ACC112 (cell line): ENCODE results near the gene AATK.

Source experiments
- H2AFZ ChIP-seq: fragments of 200-600 bp; sonication (generic); one replicate; pipeline ENCODE4 v1.6.0; 2017; ENCODE audit warnings: antibody characterized with exemption, low read length; ENCODE audit not compliant: unreplicated experiment
- H3K27ac ChIP-seq: fragments of 200-600 bp; sonication (generic); 2 replicates; pipeline ENCODE4 v1.5.1; 2014; ENCODE audit warnings: low read depth, mild to moderate bottlenecking, antibody characterized with exemption, low read length, moderate library complexity
- H3K27me3 ChIP-seq: fragments of 200-600 bp; sonication (generic); 2 replicates; pipeline ENCODE4 v1.6.1; 2014; ENCODE audit warnings: mild to moderate bottlenecking, antibody characterized with exemption, low read length, moderate library complexity, mixed read lengths; ENCODE audit not compliant: insufficient read depth
- H3K36me3 ChIP-seq: fragments of 200-600 bp; sonication (generic); 2 replicates; pipeline ENCODE4 v1.6.1; 2016; ENCODE audit warnings: mild to moderate bottlenecking, antibody characterized with exemption, low read length, moderate library complexity, mixed read lengths; ENCODE audit not compliant: insufficient read depth
- H3K4me1 ChIP-seq: fragments of 200-600 bp; sonication (generic); one replicate; pipeline ENCODE4 v1.6.1; 2016; ENCODE audit warnings: low read length, mixed read lengths; ENCODE audit not compliant: insufficient read depth, unreplicated experiment, control insufficient read depth
- H3K4me3 ChIP-seq: fragments of 200-600 bp; sonication (generic); 2 replicates; pipeline ENCODE4 v1.5.1; 2014; ENCODE audit warnings: mild to moderate bottlenecking, low read depth, low read length
- H3K79me2 ChIP-seq: fragments of 200-600 bp; sonication (generic); one replicate; pipeline ENCODE4 v1.6.0; 2016; ENCODE audit warnings: low read length; ENCODE audit not compliant: control insufficient read depth, unreplicated experiment, insufficient read depth

AATK gene

DNA sequence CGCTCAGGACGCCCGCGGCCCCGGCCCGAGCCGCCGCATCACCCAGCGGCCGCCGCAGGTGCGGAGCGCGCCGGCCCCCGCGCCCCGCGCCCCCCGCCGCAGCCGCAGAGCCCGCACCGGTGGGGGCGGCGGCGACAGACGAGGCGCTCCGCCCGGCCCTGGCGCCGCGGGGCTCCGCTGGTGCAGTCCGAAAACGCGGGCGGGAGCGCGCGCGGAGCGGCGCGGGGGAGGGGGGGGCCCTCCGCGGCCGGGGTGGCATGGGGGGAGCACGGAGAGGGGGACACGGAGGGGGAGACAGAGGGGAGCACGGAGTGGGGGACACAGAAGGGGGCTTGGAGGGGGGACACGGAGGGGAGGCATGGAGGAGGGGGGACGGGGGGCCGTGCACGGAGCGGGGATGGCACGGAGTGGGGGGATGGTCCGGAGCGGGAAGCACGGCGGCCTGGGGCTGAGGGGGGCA is at the start of gene AATK:
TSS of gene AATK (minus strand) at position 189 of the 460 bp plus-strand sequence. CDS start 229 bp downstream, outside the sequence.
- H3K4me3 ChIP-seq: peak within 1 kb of the TSS; percentile 54; the same call in 1 of the 2 replicates
- no peaks in the 10 kb centered on the region for H3K36me3 ChIP-seq
- H3K79me2 ChIP-seq: no peaks in the 10 kb centered on the region
- H3K27ac ChIP-seq: no peak within 1 kb of the TSS
- H2AFZ ChIP-seq: no peak within 1 kb of the TSS
- peaks cover 27% of the 10 kb centered on the region; the same call in 1 of the 2 replicates for H3K27me3 ChIP-seq
- H3K4me1 ChIP-seq: no peaks in the 10 kb centered on the region

DNA sequence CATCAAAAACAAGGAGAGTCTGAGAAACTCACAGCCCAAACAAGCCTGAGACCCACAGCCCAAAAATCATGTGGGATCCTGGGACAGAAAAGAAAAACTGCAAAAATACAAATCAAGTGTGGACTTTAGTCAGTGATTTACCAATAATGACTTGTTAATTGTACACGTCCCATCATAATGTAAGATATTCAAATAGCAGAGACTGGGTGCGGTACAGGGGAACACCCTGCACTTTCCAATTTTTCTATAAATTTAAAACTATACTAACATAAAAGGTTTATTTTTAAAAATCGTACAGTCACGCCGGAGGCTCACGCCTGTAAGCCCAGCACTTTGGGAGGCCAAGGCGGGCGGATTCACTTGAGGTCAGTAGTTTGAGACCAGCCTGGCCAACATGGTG is 48.0 kb upstream of the AATK start:
- H3K36me3 ChIP-seq: no peaks in the 10 kb centered on the region
- H3K27ac ChIP-seq: no peak overlapping the region
- H3K27me3 ChIP-seq: no peaks in the 10 kb centered on the region
- H3K4me1 ChIP-seq: no peaks in the 10 kb centered on the region
- no peaks in the 10 kb centered on the region for H3K79me2 ChIP-seq
- H2AFZ ChIP-seq: no peak overlapping the region
- no peak overlapping the region for H3K4me3 ChIP-seq

DNA sequence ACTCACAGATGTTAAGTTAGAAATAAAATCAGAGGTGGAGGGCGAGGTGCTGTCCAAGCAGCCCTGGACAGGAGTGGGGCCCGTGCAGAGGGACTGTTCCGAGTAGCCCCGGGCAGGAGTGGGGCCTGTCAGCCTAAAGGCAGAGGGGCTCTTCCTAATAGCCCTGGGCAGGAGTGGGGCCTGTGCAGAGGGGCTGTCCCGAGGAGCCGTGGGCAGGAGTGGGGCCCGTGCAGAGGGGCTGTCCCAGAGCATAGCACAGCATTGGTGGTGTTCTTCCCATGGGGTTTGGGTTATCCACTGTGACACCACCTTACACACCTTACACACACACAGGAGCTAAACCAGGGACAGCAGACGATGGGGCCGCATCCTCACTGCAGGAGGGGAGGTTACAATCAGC is 46.3 kb upstream of the AATK start:
- Histone ChIP-seq H3K27ac (no peak overlapping the region), H3K4me3 (no peak overlapping the region), H3K36me3 (no peaks in the 10 kb centered on the region), H2AFZ (no peak overlapping the region), H3K27me3 (no peaks in the 10 kb centered on the region), H3K4me1 (no peaks in the 10 kb centered on the region), H3K79me2 (no peaks in the 10 kb centered on the region)

DNA sequence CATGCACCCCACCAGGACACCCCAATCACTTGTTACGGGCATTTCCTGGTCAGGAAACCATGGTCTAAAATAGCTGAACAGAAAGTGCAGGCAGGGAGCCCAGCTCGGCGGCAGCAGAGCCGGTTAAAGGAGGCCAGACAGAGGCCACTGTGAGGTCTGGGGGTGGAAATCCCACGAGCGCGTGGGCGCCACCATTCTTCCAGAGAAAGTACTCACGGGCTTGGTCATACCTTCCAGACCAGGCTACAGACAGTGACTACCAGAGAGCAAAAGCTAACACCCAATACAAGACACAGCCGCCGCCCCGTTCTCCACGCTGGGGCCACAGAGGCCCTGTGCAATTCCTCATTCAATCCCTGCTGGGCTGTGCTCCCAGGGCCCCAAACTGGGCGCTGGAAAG is 44.8 kb upstream of the AATK start:
- H3K4me1 ChIP-seq: no peaks in the 10 kb centered on the region
- H2AFZ ChIP-seq: no peak overlapping the region
- no peaks in the 10 kb centered on the region for H3K79me2 ChIP-seq
- H3K27ac ChIP-seq: no peak overlapping the region
- no peaks in the 10 kb centered on the region for H3K27me3 ChIP-seq
- H3K4me3 ChIP-seq: no peak overlapping the region
- no peaks in the 10 kb centered on the region for H3K36me3 ChIP-seq

GRCh38 chr17:81210466-81210865 is 44.4 kb upstream of the AATK start:
- Histone ChIP-seq H3K4me1 (no peaks in the 10 kb centered on the region), H3K79me2 (no peaks in the 10 kb centered on the region), H3K27me3 (no peaks in the 10 kb centered on the region), H3K36me3 (no peaks in the 10 kb centered on the region), H2AFZ (no peak overlapping the region), H3K27ac (no peak overlapping the region), H3K4me3 (no peak overlapping the region)

DNA sequence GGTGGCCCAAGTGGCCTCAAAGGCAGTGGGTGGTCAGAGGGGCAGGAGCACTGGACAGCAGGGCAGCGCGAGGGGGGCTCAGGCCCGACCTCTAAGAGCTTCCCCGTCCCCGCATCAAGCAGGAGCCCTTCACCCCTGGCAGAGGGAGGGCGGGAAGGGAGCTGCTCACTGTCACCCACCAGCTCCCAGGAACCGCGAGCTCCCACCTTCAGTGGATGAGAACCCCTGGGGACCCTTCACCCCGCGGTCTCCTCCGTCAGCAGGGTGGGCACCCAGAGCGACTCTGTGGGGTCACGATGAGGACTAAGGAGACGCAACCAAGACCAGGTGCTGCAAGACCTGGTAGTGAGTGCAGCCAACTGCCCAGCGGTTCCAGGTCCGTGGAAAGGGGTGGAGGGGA is 43.1 kb upstream of the AATK start:
- Histone ChIP-seq H2AFZ (no peak overlapping the region), H3K27ac (no peak overlapping the region), H3K36me3 (no peaks in the 10 kb centered on the region), H3K4me1 (no peaks in the 10 kb centered on the region), H3K4me3 (no peak overlapping the region), H3K27me3 (no peaks in the 10 kb centered on the region), H3K79me2 (no peaks in the 10 kb centered on the region)

GRCh38 chr17:81208651-81209050 is 42.6 kb upstream of the AATK start:
- Histone ChIP-seq H3K79me2 (no peaks in the 10 kb centered on the region), H3K27ac (no peak overlapping the region)

DNA sequence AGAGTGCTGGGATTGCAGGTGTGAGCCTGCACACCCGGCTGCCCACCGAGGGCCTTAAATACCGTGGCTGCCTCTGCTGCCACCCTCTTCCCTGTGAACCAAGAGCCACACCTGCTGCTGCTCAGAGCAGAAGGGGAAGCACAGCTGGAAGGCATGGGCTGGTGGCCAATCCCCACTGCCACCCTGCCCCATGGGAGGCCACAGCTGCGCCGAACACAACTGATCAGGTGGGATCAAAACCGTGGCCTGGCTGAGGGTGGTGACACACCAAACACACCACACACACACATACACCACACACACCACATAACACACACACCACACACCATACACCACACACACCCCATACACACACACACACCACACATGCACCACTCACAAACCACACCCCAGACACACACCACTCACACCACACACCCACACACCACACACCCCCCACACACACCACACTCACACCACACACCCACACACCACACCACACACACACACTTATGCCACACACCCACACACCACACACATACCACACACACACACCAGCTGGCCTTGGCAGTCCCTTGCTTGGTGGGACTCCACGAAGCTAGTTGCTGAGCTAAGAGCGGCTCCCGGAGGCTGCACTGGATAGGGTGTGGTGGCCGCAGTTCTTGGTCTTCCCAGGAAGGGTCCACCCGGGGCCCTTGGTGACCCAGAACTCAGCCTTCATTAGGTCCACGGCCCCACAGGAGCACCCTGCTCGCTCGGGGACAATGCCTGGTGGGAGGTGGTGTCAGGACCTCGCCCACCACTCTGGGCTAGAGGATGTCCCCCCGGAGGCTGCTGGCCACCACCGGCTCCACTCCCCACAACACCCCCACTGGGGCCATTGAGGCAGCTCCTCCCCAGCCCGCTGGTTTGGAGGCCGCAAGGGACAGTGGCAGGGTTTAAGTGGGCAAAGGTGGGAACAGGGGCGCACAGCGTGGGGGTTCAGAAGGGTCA is 41.9 kb upstream of the AATK start:
- no peaks in the 10 kb centered on the region for H3K4me1 ChIP-seq
- H3K27ac ChIP-seq: no peak overlapping the region
- H3K36me3 ChIP-seq: no peaks in the 10 kb centered on the region
- no peaks in the 10 kb centered on the region for H3K79me2 ChIP-seq
- H3K4me3 ChIP-seq: no peak overlapping the region
- H3K27me3 ChIP-seq: no peaks in the 10 kb centered on the region
- H2AFZ ChIP-seq: no peak overlapping the region

More at GRCh38 chr17:81208651-81209050, 42.6 kb upstream of the AATK start:
- H3K27me3 ChIP-seq: no peaks in the 10 kb centered on the region
- no peak overlapping the region for H2AFZ ChIP-seq
- no peak overlapping the region for H3K4me3 ChIP-seq
- no peaks in the 10 kb centered on the region for H3K36me3 ChIP-seq
- H3K4me1 ChIP-seq: no peaks in the 10 kb centered on the region

DNA sequence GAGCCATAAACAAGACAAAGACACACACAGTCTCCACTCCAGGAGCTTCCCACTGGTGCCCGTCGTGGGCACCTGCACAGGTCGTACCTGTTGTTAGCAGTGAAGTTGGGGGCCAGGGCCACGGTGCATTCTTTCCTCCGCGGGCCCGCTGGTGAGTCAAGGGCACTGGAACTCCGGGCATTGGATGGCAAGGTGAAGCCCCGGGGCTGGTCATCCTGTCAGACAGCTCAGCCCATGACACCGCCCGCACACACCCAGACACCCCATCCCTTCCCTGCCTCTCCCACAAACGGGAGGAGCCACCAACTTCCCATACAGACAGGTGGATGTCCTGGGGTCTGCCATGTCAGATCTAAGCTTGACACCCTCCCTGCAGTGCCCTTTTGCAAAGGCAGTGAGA is 40.6 kb upstream of the AATK start:
- Histone ChIP-seq H3K27ac (no peak overlapping the region), H2AFZ (no peak overlapping the region), H3K4me3 (no peak overlapping the region), H3K4me1 (no peaks in the 10 kb centered on the region), H3K27me3 (no peaks in the 10 kb centered on the region), H3K79me2 (no peaks in the 10 kb centered on the region), H3K36me3 (no peaks in the 10 kb centered on the region)

DNA sequence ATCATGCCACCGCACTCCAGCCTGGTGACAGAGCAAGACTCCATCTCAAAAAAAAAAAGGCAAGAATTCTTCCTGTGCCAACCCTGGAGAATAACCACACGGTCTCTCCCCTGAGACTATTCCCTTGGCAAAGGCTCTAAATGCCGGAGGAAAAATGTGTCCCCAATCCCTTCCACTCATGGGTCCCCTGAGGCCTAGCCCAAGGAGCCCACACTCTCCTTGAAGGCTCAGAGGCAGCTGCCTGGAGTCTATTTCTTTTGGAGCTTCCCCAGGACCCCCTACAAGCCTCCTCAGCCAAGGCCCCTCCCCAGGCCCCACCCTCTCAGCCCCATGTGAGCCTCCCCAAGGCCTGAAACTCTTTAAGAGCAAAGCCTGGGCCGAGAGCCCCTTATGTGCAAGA is 40.1 kb upstream of the AATK start:
- no peaks in the 10 kb centered on the region for H3K36me3 ChIP-seq
- no peak overlapping the region for H3K27ac ChIP-seq
- H2AFZ ChIP-seq: no peak overlapping the region
- H3K4me1 ChIP-seq: no peaks in the 10 kb centered on the region
- no peaks in the 10 kb centered on the region for H3K27me3 ChIP-seq
- no peaks in the 10 kb centered on the region for H3K79me2 ChIP-seq
- H3K4me3 ChIP-seq: no peak overlapping the region

DNA sequence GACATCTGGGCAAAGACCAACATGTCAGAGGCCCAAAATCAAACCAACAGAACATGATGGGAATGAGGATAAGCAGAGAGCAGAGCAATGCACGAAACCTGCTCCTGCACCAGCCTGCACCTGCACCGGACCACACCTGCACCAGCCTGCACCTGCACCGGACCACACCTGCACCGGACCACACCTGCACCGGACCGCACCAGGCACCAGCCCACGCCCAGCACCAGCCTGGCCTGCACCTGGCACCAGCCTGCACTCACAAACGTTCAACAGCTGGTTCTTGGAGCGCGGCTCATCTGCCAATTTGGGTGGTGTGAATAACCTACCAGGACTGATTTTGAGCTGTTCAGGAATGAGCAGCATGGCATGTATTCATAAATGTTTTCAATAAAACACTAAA is 38.6 kb upstream of the AATK start:
- H2AFZ ChIP-seq: no peak overlapping the region
- H3K79me2 ChIP-seq: no peaks in the 10 kb centered on the region
- no peak overlapping the region for H3K27ac ChIP-seq
- no peaks in the 10 kb centered on the region for H3K36me3 ChIP-seq
- no peaks in the 10 kb centered on the region for H3K27me3 ChIP-seq
- H3K4me1 ChIP-seq: no peaks in the 10 kb centered on the region
- H3K4me3 ChIP-seq: no peak overlapping the region
